ENCODE results near the gene PPOX.

GRCh38 chr1:161216945-161217712 lies 50.9 kb downstream of the PPOX start:
- TF ChIP-seq CTCF (IDR thresholded peaks at IDR 0.05; ENCODE audit: insufficient read depth, low read length) (no peak), POLR2AphosphoS5 (IDR thresholded peaks at IDR 0.05; ENCODE audit: low read depth) (peak; percentile 2; the same call in 1 of the 2 replicates), GABPA (IDR thresholded peaks at IDR 0.05; ENCODE audit: low read depth) (no peak)
